PC-9 (cell line): Measurements from ENCODE around the gene PTPRF. TPM values are rescaled to one million over a fixed set of nuclear protein-coding genes. Genes with fewer than 3 reads are reported as not detected.
A peak's percentile ranks its signal among the peaks of the same experiment; 100 is the strongest.
"Not testable (repeated sequence)": the region's sequence is repeated elsewhere in the genome, so short reads cannot be mapped to it uniquely, and the experiment has no call there.

Experiments
- BruUV-seq: library from RNA; stranded (reverse); fragments of 400-500 nt; replicated peaks from 2 replicates; lab custom pipeline; 2021; lab: Mats Ljungman, UMichigan
- CTCF ChIA-PET: fragments of 300-600 bp; sonication (Branson Sonifier 250); formaldehyde crosslinking; loops from one replicate; lab custom pipeline; 2022; ENCODE audit warnings: antibody characterized with exemption; lab: Charles Lee
- POLR2A ChIA-PET: fragments of 300-600 bp; sonication (Branson Sonifier 250); formaldehyde crosslinking; loops from one replicate; lab custom pipeline; 2022; ENCODE audit warnings: antibody characterized with exemption; ENCODE audit not compliant: unreplicated experiment; lab: Charles Lee
- DNase-seq, 2 experiments: peaks; one replicate each; pipeline versions ENCODE4 v3.0.0 to v3.0.0-alpha.2; 2015 to 2022; ENCODE audit warnings: mixed read lengths in 1 of 2
- H2AFZ ChIP-seq: fragments of 200-600 bp; sonication (generic); 2 replicates; pipeline ENCODE4 v1.8.1; 2017; ENCODE audit warnings: antibody characterized with exemption
- H3F3A ChIP-seq: fragments of 200-600 bp; sonication (generic); 2 replicates; pipeline ENCODE4 v1.8.1; 2017; ENCODE audit warnings: antibody characterized with exemption, mild to moderate bottlenecking, low read depth; ENCODE audit not compliant: insufficient read depth
- H3K27ac ChIP-seq: fragments of 200-600 bp; sonication (generic); 2 replicates; pipeline ENCODE4 v1.6.1; 2016; ENCODE audit warnings: mixed run types
- H3K27me3 ChIP-seq: fragments of 200-600 bp; sonication (generic); 2 replicates; pipeline ENCODE4 v1.6.1; 2016; ENCODE audit warnings: low read depth, mixed run types; ENCODE audit not compliant: insufficient read depth
- H3K36me3 ChIP-seq: fragments of 200-600 bp; sonication (generic); 2 replicates; pipeline ENCODE4 v1.6.1; 2016; ENCODE audit warnings: low read depth, mixed run types
- H3K4me1 ChIP-seq: fragments of 200-600 bp; sonication (generic); replicated peaks from 2 replicates; pipeline ENCODE4 v1.6.1; 2016; ENCODE audit warnings: mixed run types; ENCODE audit not compliant: insufficient read depth
- H3K4me2 ChIP-seq: fragments of 200-600 bp; sonication (generic); 2 replicates; pipeline ENCODE4 v1.6.1; 2017; ENCODE audit warnings: mixed run types
- H3K4me3 ChIP-seq: fragments of 200-600 bp; sonication (generic); 2 replicates; pipeline ENCODE4 v1.6.1; 2016; ENCODE audit warnings: mixed run types
- H3K79me2 ChIP-seq: fragments of 200-600 bp; sonication (generic); 2 replicates; pipeline ENCODE4 v1.6.1; 2017; ENCODE audit warnings: low read depth, mixed run types
- H3K9me2 ChIP-seq: fragments of 200-600 bp; sonication (generic); 2 replicates; pipeline ENCODE4 v1.8.1; 2017; ENCODE audit warnings: mild to moderate bottlenecking; ENCODE audit not compliant: insufficient read depth
- H3K9me3 ChIP-seq: fragments of 200-600 bp; sonication (generic); 2 replicates; pipeline ENCODE4 v1.8.1; 2016; ENCODE audit warnings: low read depth; ENCODE audit not compliant: insufficient read depth
- H4K20me1 ChIP-seq: fragments of 200-600 bp; sonication (generic); 2 replicates; pipeline ENCODE4 v1.8.1; 2017; ENCODE audit not compliant: insufficient read depth
- EZH2 ChIP-seq: fragments of 200-600 bp; sonication (generic); IDR thresholded peaks from 2 replicates; pipeline ENCODE4 v1.8.0; 2017; ENCODE audit warnings: antibody characterized with exemption, low read depth
- intact Hi-C: fragments of 100-400 bp; cut with micrococcal nuclease; formaldehyde crosslinking; loops from one replicate; pipeline ENCODE4 v1.10.0; 2022; ENCODE audit not compliant: unreplicated experiment
- total RNA-seq: library from RNA; stranded (reverse); gene quantifications from 2 replicates; pipeline ENCODE4 v1.2.3, GENCODE V29; 2021
- TF ChIP-seq, protein P1 (sequence below): fragments of 200-600 bp; sonication (generic); conservative IDR thresholded peaks from 2 replicates; pipeline ENCODE4 v1.6.1; 2017; ENCODE audit warnings: mixed run types, antibody characterized with exemption, mild to moderate bottlenecking, moderate library complexity

PTPRF gene
- total RNA-seq, 1 experiment from 2014 or later = 359 TPM

DNA sequence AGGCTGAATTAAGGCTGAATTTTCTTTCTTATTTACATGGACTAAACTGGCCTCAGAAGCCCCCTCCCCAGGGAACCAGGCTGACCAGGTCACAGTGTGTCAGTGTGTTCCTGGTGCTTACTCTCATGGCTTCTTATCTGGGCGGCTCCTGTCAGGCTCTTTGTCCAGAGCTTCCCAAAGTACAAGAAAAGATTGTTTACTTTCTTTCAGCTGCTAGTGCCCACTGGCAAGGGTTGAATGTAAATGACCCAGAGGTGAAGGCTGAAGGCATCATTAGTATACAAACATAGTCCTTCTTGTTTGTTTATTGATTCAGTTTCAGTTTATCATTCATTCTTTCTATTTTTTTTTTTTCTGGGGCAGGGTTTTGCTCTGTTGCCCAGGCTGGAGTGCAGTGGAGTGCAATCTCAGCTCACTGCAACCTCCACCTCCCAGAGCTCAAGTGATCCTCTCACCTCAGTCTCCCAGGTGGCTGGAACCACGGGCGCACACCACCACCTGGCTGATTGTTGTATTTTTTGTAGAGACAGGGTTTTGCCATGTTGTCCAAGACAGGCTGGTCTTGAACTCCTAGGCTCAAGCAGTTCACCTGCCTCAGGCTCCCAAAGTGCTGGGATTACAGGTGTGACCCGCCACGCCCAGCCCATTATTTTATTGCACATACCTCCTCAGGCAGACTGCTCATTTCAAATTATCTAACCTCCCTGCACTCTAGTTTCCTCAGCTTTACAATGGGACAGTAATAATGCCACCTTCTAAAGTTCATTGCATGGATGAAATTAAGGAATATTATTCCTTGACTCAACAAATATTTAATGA is 109.5 kb downstream of the PTPRF start:
- DNase-seq = no peak
- Histone ChIP-seq H3K79me2 (no peaks in the 10 kb centered on the region), H3K4me2 (no peak overlapping the region), H3K4me1 (peaks cover 45% of the 10 kb centered on the region), H3F3A (peaks cover 29% of the 10 kb centered on the region; the same call in 1 of the 2 replicates), H3K9me2 (no peaks in the 10 kb centered on the region), H3K4me3 (no peak overlapping the region), H2AFZ (no peak overlapping the region), H3K27ac (no peak overlapping the region), H3K9me3 (no peaks in the 10 kb centered on the region), H3K36me3 (no peaks in the 10 kb centered on the region), H3K27me3 (no peaks in the 10 kb centered on the region), H4K20me1 (no peaks in the 10 kb centered on the region)
- TF ChIP-seq, protein P1, sequence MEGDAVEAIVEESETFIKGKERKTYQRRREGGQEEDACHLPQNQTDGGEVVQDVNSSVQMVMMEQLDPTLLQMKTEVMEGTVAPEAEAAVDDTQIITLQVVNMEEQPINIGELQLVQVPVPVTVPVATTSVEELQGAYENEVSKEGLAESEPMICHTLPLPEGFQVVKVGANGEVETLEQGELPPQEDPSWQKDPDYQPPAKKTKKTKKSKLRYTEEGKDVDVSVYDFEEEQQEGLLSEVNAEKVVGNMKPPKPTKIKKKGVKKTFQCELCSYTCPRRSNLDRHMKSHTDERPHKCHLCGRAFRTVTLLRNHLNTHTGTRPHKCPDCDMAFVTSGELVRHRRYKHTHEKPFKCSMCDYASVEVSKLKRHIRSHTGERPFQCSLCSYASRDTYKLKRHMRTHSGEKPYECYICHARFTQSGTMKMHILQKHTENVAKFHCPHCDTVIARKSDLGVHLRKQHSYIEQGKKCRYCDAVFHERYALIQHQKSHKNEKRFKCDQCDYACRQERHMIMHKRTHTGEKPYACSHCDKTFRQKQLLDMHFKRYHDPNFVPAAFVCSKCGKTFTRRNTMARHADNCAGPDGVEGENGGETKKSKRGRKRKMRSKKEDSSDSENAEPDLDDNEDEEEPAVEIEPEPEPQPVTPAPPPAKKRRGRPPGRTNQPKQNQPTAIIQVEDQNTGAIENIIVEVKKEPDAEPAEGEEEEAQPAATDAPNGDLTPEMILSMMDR = no peak
- TF ChIP-seq EZH2 = no peak
- CTCF ChIA-PET = no interaction called here
- POLR2A ChIA-PET = interaction anchor here (0.6 to 0.7 kb wide), 3 partner anchors 13 to 20 kb away, joined by 4 to 13 read pairs (median 7); no protein-coding TSS in a partner anchor
- intact Hi-C loops = no loop called here
- BruUV-seq = no TSS peak

GRCh38 chr1:43644558-43644957 is 113.9 kb downstream of the PTPRF start:
- no peaks in the 10 kb centered on the region for H3K9me3 ChIP-seq
- H2AFZ ChIP-seq = no peak overlapping the region
- no peaks in the 10 kb centered on the region for H3K79me2 ChIP-seq
- CTCF ChIA-PET = no interaction called here
- H3K27ac ChIP-seq = peak overlapping the region; percentile 56
- H3F3A ChIP-seq = peaks cover 49% of the 10 kb centered on the region; the same call in 1 of the 2 replicates
- no peaks in the 10 kb centered on the region for H3K27me3 ChIP-seq
- H4K20me1 ChIP-seq = no peaks in the 10 kb centered on the region
- BruUV-seq = TSS peak; percentile 74
- no peaks in the 10 kb centered on the region for H3K9me2 ChIP-seq
- peaks cover 53% of the 10 kb centered on the region for H3K4me1 ChIP-seq
- no peaks in the 10 kb centered on the region for H3K36me3 ChIP-seq
- TF ChIP-seq, protein P1 = no peak
- intact Hi-C loops = no loop called here
- DNase-seq = peak in 1 of 2 experiments; percentile 47
- POLR2A ChIA-PET = no interaction called here
- H3K4me2 ChIP-seq = peak overlapping the region; percentile 69
- H3K4me3 ChIP-seq = no peak overlapping the region

DNA sequence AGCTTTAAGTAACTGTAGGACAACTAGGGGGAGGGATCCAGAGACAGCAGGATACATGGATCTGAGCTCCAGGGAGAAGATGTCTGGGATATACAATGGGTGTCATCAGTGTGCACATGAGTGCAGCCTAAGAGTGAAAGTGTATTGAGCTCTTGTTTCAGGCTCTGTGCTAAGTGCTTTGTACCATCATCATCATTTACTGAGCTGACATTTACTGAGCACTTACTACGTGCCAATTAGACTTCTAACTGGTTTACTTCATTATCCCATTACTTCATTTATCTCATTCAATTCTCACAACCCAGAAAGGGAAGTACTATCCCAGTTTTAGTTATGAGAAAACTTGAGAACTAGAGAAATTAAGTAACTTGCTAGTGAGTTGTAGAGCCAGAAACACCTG is 114.8 kb downstream of the PTPRF start:
- POLR2A ChIA-PET = interaction anchor here (0.5 to 0.6 kb wide), 3 partner anchors 105 to 378 kb away, joined by 3 to 5 read pairs (median 3); partner anchors contain the start of gene CCDC24
- Histone ChIP-seq H3K4me1 (peaks cover 46% of the 10 kb centered on the region), H3K27me3 (no peaks in the 10 kb centered on the region), H3K79me2 (peaks cover 2% of the 10 kb centered on the region), H3F3A (peaks cover 42% of the 10 kb centered on the region; the same call in 1 of the 2 replicates), H2AFZ (no peak overlapping the region), H4K20me1 (no peaks in the 10 kb centered on the region), H3K4me2 (no peak overlapping the region), H3K4me3 (no peak overlapping the region), H3K36me3 (no peaks in the 10 kb centered on the region), H3K9me3 (no peaks in the 10 kb centered on the region), H3K9me2 (no peaks in the 10 kb centered on the region), H3K27ac (no peak overlapping the region)
- TF ChIP-seq EZH2 = no peak
- no peak for DNase-seq
- no TSS peak for BruUV-seq
- CTCF ChIA-PET = interaction anchor here (0.7 to 0.9 kb wide), 2 partner anchors 88 to 713 kb away, joined by 3 read pairs; no protein-coding TSS in a partner anchor
- intact Hi-C loops = loop anchor here (5.0 kb wide), 1 partner anchor 703 kb away; no protein-coding TSS in a partner anchor

DNA sequence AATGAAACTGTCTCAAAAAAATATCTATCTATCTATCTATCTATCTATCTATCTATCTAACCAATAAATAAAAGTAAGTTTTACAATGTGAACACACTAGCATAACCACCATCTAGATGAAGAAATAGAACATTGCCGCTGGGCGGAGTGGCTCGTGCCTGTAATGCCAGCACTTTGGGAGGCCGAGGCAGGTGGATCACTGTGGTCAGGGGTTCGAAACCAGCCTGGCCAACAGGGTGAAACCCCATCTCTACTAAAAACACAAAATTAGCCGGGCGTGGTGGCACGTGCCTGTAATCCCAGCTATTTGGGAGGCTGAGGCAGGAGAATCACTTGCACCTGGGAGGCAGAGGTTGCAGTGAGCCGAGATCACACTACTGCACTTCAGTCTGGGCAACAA is 116.6 kb downstream of the PTPRF start:
- H3K9me3 ChIP-seq, H2AFZ ChIP-seq, H3K4me2 ChIP-seq, H3K27me3 ChIP-seq, H3K9me2 ChIP-seq, DNase-seq, H3K4me3 ChIP-seq, CTCF ChIA-PET, H3K36me3 ChIP-seq, H3K27ac ChIP-seq, BruUV-seq: not testable (repeated sequence)
- peaks cover 53% of the 10 kb centered on the region for H3K4me1 ChIP-seq
- peaks cover 39% of the 10 kb centered on the region; the same call in 1 of the 2 replicates for H3F3A ChIP-seq
- intact Hi-C loops = loop anchor here (5.0 kb wide), 1 partner anchor 705 kb away; no protein-coding TSS in a partner anchor
- H4K20me1 ChIP-seq = peaks cover 12% of the 10 kb centered on the region
- POLR2A ChIA-PET = interaction anchor here (0.6 kb wide), 1 partner anchor 50 kb away, joined by 3 read pairs; no protein-coding TSS in a partner anchor
- H3K79me2 ChIP-seq = peaks cover 20% of the 10 kb centered on the region
